Cardiac fibroblast (primary cell): ENCODE results near the gene NEK6.
A peak's percentile ranks its signal among the peaks of the same experiment; 100 is the strongest.

Experiments
- DNase-seq, 2 donors: peaks; one replicate each; pipeline versions ENCODE4 v3.0.0 to v3.0.0-alpha.2; 2010; ENCODE audit warnings: low read depth in 2 of 2
- H3K4me3 ChIP-seq, 2 donors: replicated peaks in 1 of 2; 1 replicate in 1 of 2; 2 replicates in 1 of 2; pipeline ENCODE4 v1.5.1; 2011; ENCODE audit warnings: low read depth in 2 of 2, low read length in 2 of 2, mild to moderate bottlenecking in 2 of 2, moderate library complexity in 1 of 2
- CTCF ChIP-seq: IDR thresholded peaks from one replicate; pipeline ENCODE4 v1.5.1; 2011; ENCODE audit warnings: low read depth, mild to moderate bottlenecking, low read length, inconsistent platforms

The NEK6 gene

GRCh38 chr9:124281931-124282371 is 24.2 kb downstream of the NEK6 start:
- DNase-seq = no peak
- no peak for TF ChIP-seq CTCF
- no peak overlapping the region for H3K4me3 ChIP-seq

GRCh38 chr9:124282442-124283227 is 24.9 kb downstream of the NEK6 start:
- H3K4me3 ChIP-seq = no peak overlapping the region
- DNase-seq = peak; percentile 78 to 97
- no peak for TF ChIP-seq CTCF

- no peak overlapping the region for H3K4me3 ChIP-seq
- TF ChIP-seq CTCF = no peak
Observed at GRCh38 chr9:124283228-124283814, 25.6 kb downstream of the NEK6 start.

GRCh38 chr9:124284237-124284831 is 26.6 kb downstream of the NEK6 start:
- no peak for DNase-seq
- no peak overlapping the region for H3K4me3 ChIP-seq
- no peak for TF ChIP-seq CTCF

More at GRCh38 chr9:124283228-124283814, 25.6 kb downstream of the NEK6 start:
- DNase-seq = no peak

- DNase-seq = peak in 1 of 2 donors; percentile 62
- TF ChIP-seq CTCF = no peak
Observed at GRCh38 chr9:124284940-124285441, 27.2 kb downstream of the NEK6 start.

GRCh38 chr9:124285490-124285889 is 27.7 kb downstream of the NEK6 start:
- DNase-seq = no peak
- no peak overlapping the region for H3K4me3 ChIP-seq
- TF ChIP-seq CTCF = no peak

More at GRCh38 chr9:124284940-124285441, 27.2 kb downstream of the NEK6 start:
- no peak overlapping the region for H3K4me3 ChIP-seq
